Measurements from ENCODE around the gene LMX1A.

DNA sequence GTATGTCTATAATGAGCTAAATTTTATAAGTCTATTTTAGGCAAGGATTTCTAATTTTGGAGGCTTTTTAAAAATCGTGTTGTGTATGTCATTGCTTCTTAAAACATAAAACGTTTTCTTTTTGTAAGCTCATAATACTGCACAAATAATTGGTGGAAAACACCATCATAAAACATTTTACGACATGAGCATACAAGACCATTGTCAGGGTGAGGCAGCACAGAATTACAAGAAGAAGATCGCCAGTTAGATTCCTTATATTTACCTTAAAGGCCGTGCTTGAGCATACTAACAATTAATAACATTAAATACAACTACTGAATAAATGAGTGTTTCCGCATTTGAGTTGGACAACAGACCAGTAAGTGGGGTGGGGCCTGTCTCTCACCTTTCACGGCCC lies 19.1 kb upstream of the LMX1A start:
- TF ChIP-seq, protein P1, sequence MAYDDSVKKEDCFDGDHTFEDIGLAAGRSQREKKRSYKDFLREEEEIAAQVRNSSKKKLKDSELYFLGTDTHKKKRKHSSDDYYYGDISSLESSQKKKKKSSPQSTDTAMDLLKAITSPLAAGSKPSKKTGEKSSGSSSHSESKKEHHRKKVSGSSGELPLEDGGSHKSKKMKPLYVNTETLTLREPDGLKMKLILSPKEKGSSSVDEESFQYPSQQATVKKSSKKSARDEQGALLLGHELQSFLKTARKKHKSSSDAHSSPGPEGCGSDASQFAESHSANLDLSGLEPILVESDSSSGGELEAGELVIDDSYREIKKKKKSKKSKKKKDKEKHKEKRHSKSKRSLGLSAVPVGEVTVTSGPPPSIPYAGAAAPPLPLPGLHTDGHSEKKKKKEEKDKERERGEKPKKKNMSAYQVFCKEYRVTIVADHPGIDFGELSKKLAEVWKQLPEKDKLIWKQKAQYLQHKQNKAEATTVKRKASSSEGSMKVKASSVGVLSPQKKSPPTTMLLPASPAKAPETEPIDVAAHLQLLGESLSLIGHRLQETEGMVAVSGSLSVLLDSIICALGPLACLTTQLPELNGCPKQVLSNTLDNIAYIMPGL (CRISPR knock-in tag; IDR thresholded peaks at IDR 0.05): no peak
- TF ChIP-seq, protein P2, sequence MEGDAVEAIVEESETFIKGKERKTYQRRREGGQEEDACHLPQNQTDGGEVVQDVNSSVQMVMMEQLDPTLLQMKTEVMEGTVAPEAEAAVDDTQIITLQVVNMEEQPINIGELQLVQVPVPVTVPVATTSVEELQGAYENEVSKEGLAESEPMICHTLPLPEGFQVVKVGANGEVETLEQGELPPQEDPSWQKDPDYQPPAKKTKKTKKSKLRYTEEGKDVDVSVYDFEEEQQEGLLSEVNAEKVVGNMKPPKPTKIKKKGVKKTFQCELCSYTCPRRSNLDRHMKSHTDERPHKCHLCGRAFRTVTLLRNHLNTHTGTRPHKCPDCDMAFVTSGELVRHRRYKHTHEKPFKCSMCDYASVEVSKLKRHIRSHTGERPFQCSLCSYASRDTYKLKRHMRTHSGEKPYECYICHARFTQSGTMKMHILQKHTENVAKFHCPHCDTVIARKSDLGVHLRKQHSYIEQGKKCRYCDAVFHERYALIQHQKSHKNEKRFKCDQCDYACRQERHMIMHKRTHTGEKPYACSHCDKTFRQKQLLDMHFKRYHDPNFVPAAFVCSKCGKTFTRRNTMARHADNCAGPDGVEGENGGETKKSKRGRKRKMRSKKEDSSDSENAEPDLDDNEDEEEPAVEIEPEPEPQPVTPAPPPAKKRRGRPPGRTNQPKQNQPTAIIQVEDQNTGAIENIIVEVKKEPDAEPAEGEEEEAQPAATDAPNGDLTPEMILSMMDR (IDR thresholded peaks at IDR 0.05): no peak
- TF ChIP-seq SP1 (CRISPR knock-in tag; conservative IDR thresholded peaks at IDR 0.05) (no peak), FOXK1 (CRISPR knock-in tag; IDR thresholded peaks at IDR 0.05) (no peak), ATF1 (CRISPR knock-in tag; IDR thresholded peaks at IDR 0.05) (no peak), CREB1 (CRISPR knock-in tag; IDR thresholded peaks at IDR 0.05) (no peak), ELF4 (CRISPR knock-in tag; IDR thresholded peaks at IDR 0.05; ENCODE audit: low read depth) (no peak)
- TF ChIP-seq, protein P3, sequence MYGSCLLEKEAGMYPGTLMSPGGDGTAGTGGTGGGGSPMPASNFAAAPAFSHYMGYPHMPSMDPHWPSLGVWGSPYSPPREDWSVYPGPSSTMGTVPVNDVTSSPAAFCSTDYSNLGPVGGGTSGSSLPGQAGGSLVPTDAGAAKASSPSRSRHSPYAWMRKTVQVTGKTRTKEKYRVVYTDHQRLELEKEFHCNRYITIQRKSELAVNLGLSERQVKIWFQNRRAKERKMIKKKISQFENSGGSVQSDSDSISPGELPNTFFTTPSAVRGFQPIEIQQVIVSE (CRISPR knock-in tag; IDR thresholded peaks at IDR 0.05; ENCODE audit: borderline replicate concordance): no peak
- TF ChIP-seq, protein P4, sequence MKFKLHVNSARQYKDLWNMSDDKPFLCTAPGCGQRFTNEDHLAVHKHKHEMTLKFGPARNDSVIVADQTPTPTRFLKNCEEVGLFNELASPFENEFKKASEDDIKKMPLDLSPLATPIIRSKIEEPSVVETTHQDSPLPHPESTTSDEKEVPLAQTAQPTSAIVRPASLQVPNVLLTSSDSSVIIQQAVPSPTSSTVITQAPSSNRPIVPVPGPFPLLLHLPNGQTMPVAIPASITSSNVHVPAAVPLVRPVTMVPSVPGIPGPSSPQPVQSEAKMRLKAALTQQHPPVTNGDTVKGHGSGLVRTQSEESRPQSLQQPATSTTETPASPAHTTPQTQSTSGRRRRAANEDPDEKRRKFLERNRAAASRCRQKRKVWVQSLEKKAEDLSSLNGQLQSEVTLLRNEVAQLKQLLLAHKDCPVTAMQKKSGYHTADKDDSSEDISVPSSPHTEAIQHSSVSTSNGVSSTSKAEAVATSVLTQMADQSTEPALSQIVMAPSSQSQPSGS (CRISPR knock-in tag; IDR thresholded peaks at IDR 0.05; ENCODE audit: borderline replicate concordance, low read depth): no peak
- TF ChIP-seq, protein P5, sequence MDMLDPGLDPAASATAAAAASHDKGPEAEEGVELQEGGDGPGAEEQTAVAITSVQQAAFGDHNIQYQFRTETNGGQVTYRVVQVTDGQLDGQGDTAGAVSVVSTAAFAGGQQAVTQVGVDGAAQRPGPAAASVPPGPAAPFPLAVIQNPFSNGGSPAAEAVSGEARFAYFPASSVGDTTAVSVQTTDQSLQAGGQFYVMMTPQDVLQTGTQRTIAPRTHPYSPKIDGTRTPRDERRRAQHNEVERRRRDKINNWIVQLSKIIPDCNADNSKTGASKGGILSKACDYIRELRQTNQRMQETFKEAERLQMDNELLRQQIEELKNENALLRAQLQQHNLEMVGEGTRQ (CRISPR knock-in tag; IDR thresholded peaks at IDR 0.05): no peak

Measured in WTC11 (cell line).